Measurements from ENCODE around the gene RIT1.
A peak's percentile ranks its signal among the peaks of the same experiment; 100 is the strongest.

Gene RIT1

DNA sequence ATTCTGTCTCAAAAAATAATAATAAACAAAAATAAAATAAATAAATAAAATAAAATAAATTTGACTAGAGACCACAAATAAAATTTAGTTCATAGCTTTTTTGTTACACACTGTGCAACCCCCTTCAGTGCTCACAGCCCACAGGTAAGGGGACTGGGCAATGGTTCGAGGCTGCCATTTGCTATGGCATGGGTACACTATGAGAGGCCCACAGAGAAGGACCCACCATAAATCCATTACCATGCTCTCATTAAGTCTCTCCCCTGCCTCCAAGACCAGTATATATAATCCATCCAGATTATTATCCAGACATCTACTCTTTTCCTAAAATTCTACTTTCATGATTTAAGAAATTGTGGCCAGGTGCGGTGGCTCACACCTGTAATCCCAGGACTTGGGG is 8.7 kb upstream of the RIT1 start:
- DNase-seq (ENCODE audit: extremely low read depth, insufficient read length): no peak
- H3K36me3 ChIP-seq (ENCODE audit: control insufficient read depth, insufficient read depth, low read length): peaks cover 17% of the 10 kb centered on the region
- no peak overlapping the region for H3K4me3 ChIP-seq (replicated peaks; ENCODE audit: low read depth, low read length)
- H3K27me3 ChIP-seq (replicated peaks; ENCODE audit: control insufficient read depth, insufficient read depth, low read length): no peaks in the 10 kb centered on the region
- TF ChIP-seq, protein P1, sequence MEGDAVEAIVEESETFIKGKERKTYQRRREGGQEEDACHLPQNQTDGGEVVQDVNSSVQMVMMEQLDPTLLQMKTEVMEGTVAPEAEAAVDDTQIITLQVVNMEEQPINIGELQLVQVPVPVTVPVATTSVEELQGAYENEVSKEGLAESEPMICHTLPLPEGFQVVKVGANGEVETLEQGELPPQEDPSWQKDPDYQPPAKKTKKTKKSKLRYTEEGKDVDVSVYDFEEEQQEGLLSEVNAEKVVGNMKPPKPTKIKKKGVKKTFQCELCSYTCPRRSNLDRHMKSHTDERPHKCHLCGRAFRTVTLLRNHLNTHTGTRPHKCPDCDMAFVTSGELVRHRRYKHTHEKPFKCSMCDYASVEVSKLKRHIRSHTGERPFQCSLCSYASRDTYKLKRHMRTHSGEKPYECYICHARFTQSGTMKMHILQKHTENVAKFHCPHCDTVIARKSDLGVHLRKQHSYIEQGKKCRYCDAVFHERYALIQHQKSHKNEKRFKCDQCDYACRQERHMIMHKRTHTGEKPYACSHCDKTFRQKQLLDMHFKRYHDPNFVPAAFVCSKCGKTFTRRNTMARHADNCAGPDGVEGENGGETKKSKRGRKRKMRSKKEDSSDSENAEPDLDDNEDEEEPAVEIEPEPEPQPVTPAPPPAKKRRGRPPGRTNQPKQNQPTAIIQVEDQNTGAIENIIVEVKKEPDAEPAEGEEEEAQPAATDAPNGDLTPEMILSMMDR (IDR thresholded peaks at IDR 0.05; ENCODE audit: insufficient read depth, low read length, poor library complexity, severe bottlenecking): no peak

DNA sequence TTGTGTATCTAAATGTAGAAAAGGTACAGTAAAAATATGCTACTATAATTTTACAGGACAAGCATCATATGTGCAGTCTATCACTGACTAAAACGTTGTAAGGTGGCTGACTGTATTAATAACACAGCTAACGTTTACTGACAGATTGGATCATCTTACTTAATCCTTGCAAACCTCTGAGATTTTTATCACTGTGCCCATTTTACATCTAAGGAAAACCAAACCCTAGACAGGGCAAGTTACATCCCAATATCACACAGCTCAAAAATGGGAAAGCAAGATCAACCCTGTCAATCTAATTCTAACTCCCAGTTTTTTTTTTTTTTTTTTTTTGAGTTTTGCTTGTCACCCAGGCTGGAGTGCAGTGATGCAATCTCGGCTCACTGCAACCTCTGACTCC is 7.5 kb upstream of the RIT1 start:
- no peaks in the 10 kb centered on the region for H3K27me3 ChIP-seq (replicated peaks; ENCODE audit: control insufficient read depth, insufficient read depth, low read length)
- peaks cover 19% of the 10 kb centered on the region for H3K36me3 ChIP-seq (ENCODE audit: control insufficient read depth, insufficient read depth, low read length)
- H3K4me3 ChIP-seq (replicated peaks; ENCODE audit: low read depth, low read length): no peak overlapping the region
- TF ChIP-seq, protein P1 (IDR thresholded peaks at IDR 0.05; ENCODE audit: insufficient read depth, low read length, poor library complexity, severe bottlenecking): no peak
- no peak for DNase-seq (ENCODE audit: extremely low read depth, insufficient read length)

DNA sequence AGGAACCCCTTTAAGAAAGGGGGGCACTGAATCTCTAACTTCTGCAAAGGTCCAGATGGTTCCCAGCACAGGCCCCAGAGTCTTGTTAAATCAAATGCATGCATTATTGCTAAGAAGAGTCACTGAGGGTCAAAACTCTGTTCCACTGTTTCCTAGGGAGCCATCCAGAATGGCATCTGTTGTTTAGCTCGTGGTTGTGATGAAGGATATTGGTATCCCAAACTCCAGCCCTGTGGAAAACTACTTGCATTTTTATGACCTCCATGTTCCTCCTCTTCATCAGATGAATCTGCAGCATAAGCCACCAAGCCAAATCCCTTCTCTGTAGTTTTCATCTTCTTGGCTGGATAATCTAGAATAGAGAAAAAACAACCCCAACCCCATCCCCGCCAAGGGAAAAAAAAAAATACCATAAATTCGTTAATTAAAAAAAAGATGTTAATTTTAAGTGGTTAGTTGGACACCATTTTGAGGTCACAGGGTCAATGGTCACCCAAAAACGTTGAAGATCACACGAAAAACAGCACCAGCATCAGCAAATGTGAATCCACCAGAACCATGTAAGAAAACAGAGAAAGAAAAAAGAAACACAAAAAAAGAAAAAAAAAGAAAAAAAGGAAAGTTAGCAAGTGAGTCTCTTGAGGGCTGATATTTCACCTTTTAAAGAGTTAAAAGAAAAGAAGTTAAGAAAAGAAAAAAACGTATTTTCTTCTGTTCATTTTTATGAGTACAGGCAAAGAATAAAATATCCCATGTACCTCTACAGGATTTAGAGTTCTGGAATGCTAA is 3.0 kb upstream of the RIT1 start:
- H3K36me3 ChIP-seq (ENCODE audit: control insufficient read depth, insufficient read depth, low read length): peaks cover 13% of the 10 kb centered on the region
- no peak for DNase-seq (ENCODE audit: extremely low read depth, insufficient read length)

DNA sequence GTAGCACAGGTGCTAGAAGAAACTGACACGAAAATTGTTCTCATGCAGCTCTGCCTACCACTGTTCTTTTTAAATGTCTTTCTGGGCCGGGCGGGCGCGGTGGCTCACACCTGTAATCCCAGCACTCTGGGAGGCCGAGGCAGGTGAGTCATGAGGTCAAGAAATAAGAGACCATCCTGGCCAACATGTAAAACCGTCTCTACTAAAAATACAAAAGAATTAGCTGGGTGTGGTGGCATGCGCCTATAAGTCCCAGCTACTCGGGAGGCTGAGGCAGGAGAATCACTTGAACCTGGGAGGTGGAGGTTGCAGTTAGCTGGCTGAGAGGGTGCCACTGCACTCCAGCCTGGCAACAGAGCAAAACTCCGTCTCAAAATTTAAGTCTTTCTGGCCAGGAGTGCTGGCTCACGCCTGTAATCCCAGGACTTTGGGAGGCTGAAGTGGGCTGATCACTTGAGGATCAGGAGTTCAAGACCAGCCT is 947 bp upstream of the RIT1 start:
- TF ChIP-seq, protein P1 (IDR thresholded peaks at IDR 0.05; ENCODE audit: insufficient read depth, low read length, poor library complexity, severe bottlenecking): no peak
- Histone ChIP-seq H3K4me3 (replicated peaks; ENCODE audit: low read depth, low read length) (no peak overlapping the region), H3K36me3 (ENCODE audit: control insufficient read depth, insufficient read depth, low read length) (peaks cover 7% of the 10 kb centered on the region), H3K27me3 (replicated peaks; ENCODE audit: control insufficient read depth, insufficient read depth, low read length) (no peaks in the 10 kb centered on the region)
- peak; percentile 14 for DNase-seq (ENCODE audit: extremely low read depth, insufficient read length)

More for the DNA sequence above, 3.0 kb upstream of the RIT1 start:
- no peaks in the 10 kb centered on the region for H3K27me3 ChIP-seq (replicated peaks; ENCODE audit: control insufficient read depth, insufficient read depth, low read length)
- no peak overlapping the region for H3K4me3 ChIP-seq (replicated peaks; ENCODE audit: low read depth, low read length)
- TF ChIP-seq, protein P1 (IDR thresholded peaks at IDR 0.05; ENCODE audit: insufficient read depth, low read length, poor library complexity, severe bottlenecking): no peak

DNA sequence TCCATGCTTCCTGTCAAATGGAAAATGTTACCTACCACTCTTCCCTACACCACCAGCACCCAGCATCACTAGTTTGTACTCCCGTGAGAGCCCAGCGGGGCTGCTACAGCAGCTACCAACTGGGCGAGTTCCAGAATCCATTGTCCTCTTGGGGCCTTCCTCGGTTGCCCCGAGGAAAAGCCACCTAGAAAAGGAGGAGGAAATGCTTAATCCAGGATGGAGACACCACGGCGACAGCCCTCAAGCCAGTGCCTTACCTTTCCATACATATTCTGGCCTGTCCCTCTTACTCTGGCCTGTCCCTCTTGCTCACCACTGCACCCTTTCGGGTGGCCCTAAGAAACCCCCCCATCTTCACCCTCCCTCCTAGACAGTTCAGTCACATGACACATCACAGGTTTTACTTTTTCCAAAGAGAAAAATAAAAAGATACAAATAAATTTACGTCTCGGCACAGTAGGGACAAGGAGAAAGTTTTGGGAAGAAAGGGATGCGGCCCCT is 478 bp downstream of the RIT1 start:
- DNase-seq (ENCODE audit: extremely low read depth, insufficient read length): peak; percentile 20
- Histone ChIP-seq H3K36me3 (ENCODE audit: control insufficient read depth, insufficient read depth, low read length) (peaks cover 6% of the 10 kb centered on the region), H3K4me3 (replicated peaks; ENCODE audit: low read depth, low read length) (peak overlapping the region; percentile 83), H3K27me3 (replicated peaks; ENCODE audit: control insufficient read depth, insufficient read depth, low read length) (no peaks in the 10 kb centered on the region)
- TF ChIP-seq, protein P1 (IDR thresholded peaks at IDR 0.05; ENCODE audit: insufficient read depth, low read length, poor library complexity, severe bottlenecking): no peak
